HEK293T (cell line): Measurements from ENCODE around the gene PDLIM3.

Experiments used
- BHLHE40 ChIP-seq: fragments of 450-650 bp; IDR thresholded peaks from 2 replicates; pipeline ENCODE4 v1.6.1; 2016; ENCODE audit warnings: mild to moderate bottlenecking, moderate library complexity, borderline replicate concordance
- FOXA1 ChIP-seq: fragments of 450-650 bp; IDR thresholded peaks from 2 replicates; pipeline ENCODE4 v1.6.1; 2016; ENCODE audit warnings: mild to moderate bottlenecking
- FOXK2 ChIP-seq: fragments of 450-650 bp; IDR thresholded peaks from 2 replicates; pipeline ENCODE4 v1.6.1; 2016; ENCODE audit warnings: mild to moderate bottlenecking
- NFRKB ChIP-seq: fragments of 450-650 bp; IDR thresholded peaks from 2 replicates; pipeline ENCODE4 v1.6.1; 2016; ENCODE audit warnings: mild to moderate bottlenecking, moderate library complexity
- SP1 ChIP-seq: fragments of 450-650 bp; IDR thresholded peaks from 2 replicates; pipeline ENCODE4 v1.6.1; 2017
- SUZ12 ChIP-seq: fragments of 450-650 bp; IDR thresholded peaks from 2 replicates; pipeline ENCODE4 v1.6.1; 2016; ENCODE audit warnings: mild to moderate bottlenecking
- TF ChIP-seq, protein P1 (sequence below): fragments of 450-650 bp; IDR thresholded peaks from 2 replicates; pipeline ENCODE4 v1.6.1; 2016

DNA sequence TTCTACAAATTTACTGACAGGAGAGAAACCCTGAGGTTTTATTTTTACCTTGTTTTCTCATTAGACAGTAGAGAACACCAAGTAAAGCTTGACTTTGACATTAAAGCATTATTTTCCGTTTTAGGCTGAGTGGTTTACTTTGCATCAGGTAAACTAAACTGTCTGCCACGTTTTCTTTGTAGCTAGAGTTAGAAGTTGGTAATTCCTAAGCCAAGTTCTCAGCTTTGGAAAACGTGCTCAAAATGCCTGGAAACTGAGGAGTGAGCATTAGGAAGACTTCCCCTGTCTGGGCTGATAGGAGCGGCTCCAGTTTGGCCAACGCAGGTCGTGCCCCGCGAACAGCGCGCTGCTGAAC, 819 bp downstream of the PDLIM3 start:
- TF ChIP-seq SUZ12, result no peak
- TF ChIP-seq FOXK2, result no peak
- TF ChIP-seq NFRKB, result no peak
- TF ChIP-seq, protein P1, sequence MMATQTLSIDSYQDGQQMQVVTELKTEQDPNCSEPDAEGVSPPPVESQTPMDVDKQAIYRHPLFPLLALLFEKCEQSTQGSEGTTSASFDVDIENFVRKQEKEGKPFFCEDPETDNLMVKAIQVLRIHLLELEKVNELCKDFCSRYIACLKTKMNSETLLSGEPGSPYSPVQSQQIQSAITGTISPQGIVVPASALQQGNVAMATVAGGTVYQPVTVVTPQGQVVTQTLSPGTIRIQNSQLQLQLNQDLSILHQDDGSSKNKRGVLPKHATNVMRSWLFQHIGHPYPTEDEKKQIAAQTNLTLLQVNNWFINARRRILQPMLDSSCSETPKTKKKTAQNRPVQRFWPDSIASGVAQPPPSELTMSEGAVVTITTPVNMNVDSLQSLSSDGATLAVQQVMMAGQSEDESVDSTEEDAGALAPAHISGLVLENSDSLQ, result no peak
- no peak for TF ChIP-seq FOXA1
- TF ChIP-seq SP1, result no peak
- TF ChIP-seq BHLHE40, result no peak
